GM21786 (cell line): ENCODE measurements around the gene PRR20D.
"Not testable (repeated sequence)": the region's sequence is repeated elsewhere in the genome, so short reads cannot be mapped to it uniquely, and the experiment has no call there.

ENCODE experiments used
- ATAC-seq: cut with Tn5 transposase; IDR thresholded peaks from one replicate; pipeline ENCODE4 v1.9.1; 2021; ENCODE audit not compliant: unreplicated experiment

Gene PRR20D

GRCh38 chr13:57160332-57160731 lies at the start of gene PRR20D:
PRR20D (plus strand) TSS chr13:57160632; CDS start chr13:57161019, 387 bp downstream.
- ATAC-seq, result not testable (repeated sequence)

GRCh38 chr13:57114945-57115344 lies 45.5 kb upstream of the PRR20D start:
- ATAC-seq, result no peak

GRCh38 chr13:57123681-57124080 lies 36.8 kb upstream of the PRR20D start:
- ATAC-seq, result no peak

- ATAC-seq, result no peak
Measured at GRCh38 chr13:57128909-57129308, 31.5 kb upstream of the PRR20D start.

GRCh38 chr13:57136093-57136492 lies 24.3 kb upstream of the PRR20D start:
- no peak for ATAC-seq

GRCh38 chr13:57137585-57137984 lies 22.8 kb upstream of the PRR20D start:
- ATAC-seq, result no peak

- no peak for ATAC-seq
Measured at GRCh38 chr13:57138988-57139387, 21.4 kb upstream of the PRR20D start.

- ATAC-seq, result not testable (repeated sequence)
Measured at GRCh38 chr13:57139781-57140180, 20.7 kb upstream of the PRR20D start.

GRCh38 chr13:57140235-57140968 lies 20.0 kb upstream of the PRR20D start, which contains the start of gene PRR20A:
PRR20A (plus strand) TSS chr13:57140918; CDS start chr13:57141305, 387 bp downstream.
- ATAC-seq, result not testable (repeated sequence)

GRCh38 chr13:57147188-57147587 lies 13.2 kb upstream of the PRR20D start, which contains the start of gene PRR20B:
PRR20B (plus strand) TSS chr13:57147488; CDS start chr13:57147875, 387 bp downstream.
- ATAC-seq, result not testable (repeated sequence)

- not testable (repeated sequence) for ATAC-seq
Measured at GRCh38 chr13:57148106-57148505, 12.3 kb upstream of the PRR20D start.

GRCh38 chr13:57153761-57154160 lies 6.7 kb upstream of the PRR20D start, which contains the start of gene PRR20C:
PRR20C (plus strand) TSS chr13:57154061; CDS start chr13:57154448, 387 bp downstream.
- ATAC-seq, result not testable (repeated sequence)

GRCh38 chr13:57166897-57167296 lies 6.5 kb downstream of the PRR20D start, which contains the start of gene PRR20E:
PRR20E (plus strand) TSS chr13:57167197; CDS start chr13:57167584, 387 bp downstream.
- not testable (repeated sequence) for ATAC-seq

- ATAC-seq, result no peak
Measured at GRCh38 chr13:57191667-57192066, 31.2 kb downstream of the PRR20D start.

GRCh38 chr13:57212989-57213388 lies 52.6 kb downstream of the PRR20D start:
- ATAC-seq, result no peak
